DND-41 (cell line): ENCODE data around the gene IGFBP4.

Source experiments
- ATAC-seq: fragments of 200-7000 bp; cut with Tn5 transposase; 3 replicates; pipeline ENCODE4 v1.9.1; 2021; ENCODE audit warnings: low read depth; ENCODE audit not compliant: insufficient read depth
- DNase-seq: peaks from one replicate; pipeline ENCODE4 v3.0.0-alpha.2; 2020
- H2AFZ ChIP-seq: 2 replicates; pipeline ENCODE4 v1.6.0; 2012; ENCODE audit warnings: low read depth, low read length
- H3K27ac ChIP-seq: 2 replicates; pipeline ENCODE4 v1.5.1; 2012; ENCODE audit warnings: low read length, inconsistent platforms
- H3K27me3 ChIP-seq: fragments of 200-600 bp; sonication (generic); 2 replicates; pipeline ENCODE4 v1.6.0; 2012; ENCODE audit warnings: low read length, mild to moderate bottlenecking, inconsistent platforms; ENCODE audit not compliant: insufficient read depth, poor library complexity
- H3K36me3 ChIP-seq: 2 replicates; pipeline ENCODE4 v1.5.1; 2012; ENCODE audit warnings: low read length, inconsistent platforms; ENCODE audit not compliant: insufficient read depth
- H3K4me1 ChIP-seq: 2 replicates; pipeline ENCODE4 v1.5.1; 2012; ENCODE audit warnings: mild to moderate bottlenecking, low read length; ENCODE audit not compliant: insufficient read depth
- H3K4me2 ChIP-seq: 2 replicates; pipeline ENCODE4 v1.6.0; 2012; ENCODE audit warnings: mild to moderate bottlenecking, moderate library complexity, low read length, inconsistent platforms; ENCODE audit not compliant: insufficient read depth
- H3K4me3 ChIP-seq, 2 experiments: fragments of 200-600 bp in 1 of 2; shearing (Covaris generic) in 1 of 2; 2 replicates each; pipeline ENCODE4 v1.5.1; 2012 to 2016; ENCODE audit warnings: inconsistent platforms in 2 of 2, low read length in 2 of 2, mild to moderate bottlenecking in 2 of 2, low read depth in 1 of 2, moderate library complexity in 1 of 2
- H3K79me2 ChIP-seq: 2 replicates; pipeline ENCODE4 v1.6.0; 2012; ENCODE audit warnings: low read length, inconsistent platforms; ENCODE audit not compliant: insufficient read depth
- H3K9ac ChIP-seq: 2 replicates; pipeline ENCODE4 v1.6.0; 2012; ENCODE audit warnings: low read depth, mild to moderate bottlenecking, inconsistent platforms, low read length, moderate library complexity
- H3K9me3 ChIP-seq: 2 replicates; pipeline ENCODE4 v1.5.1; 2012; ENCODE audit warnings: low read length, moderate library complexity, mild to moderate bottlenecking, inconsistent platforms; ENCODE audit not compliant: insufficient read depth, severe bottlenecking
- H4K20me1 ChIP-seq: 2 replicates; pipeline ENCODE4 v1.6.0; 2012; ENCODE audit warnings: low read length; ENCODE audit not compliant: insufficient read depth
- EZH2 ChIP-seq: IDR thresholded peaks from 3 replicates; pipeline ENCODE4 v1.6.1; 2012; ENCODE audit warnings: borderline replicate concordance, low read depth, mild to moderate bottlenecking, moderate library complexity, low read length, inconsistent platforms; ENCODE audit not compliant: severe bottlenecking
- TF ChIP-seq, protein P1 (sequence below): IDR thresholded peaks from 2 replicates; pipeline ENCODE4 v1.5.1; 2012; ENCODE audit warnings: borderline replicate concordance, low read length, moderate library complexity, mild to moderate bottlenecking; ENCODE audit not compliant: poor library complexity, severe bottlenecking; ENCODE audit errors: extremely low read depth

Gene IGFBP4

DNA sequence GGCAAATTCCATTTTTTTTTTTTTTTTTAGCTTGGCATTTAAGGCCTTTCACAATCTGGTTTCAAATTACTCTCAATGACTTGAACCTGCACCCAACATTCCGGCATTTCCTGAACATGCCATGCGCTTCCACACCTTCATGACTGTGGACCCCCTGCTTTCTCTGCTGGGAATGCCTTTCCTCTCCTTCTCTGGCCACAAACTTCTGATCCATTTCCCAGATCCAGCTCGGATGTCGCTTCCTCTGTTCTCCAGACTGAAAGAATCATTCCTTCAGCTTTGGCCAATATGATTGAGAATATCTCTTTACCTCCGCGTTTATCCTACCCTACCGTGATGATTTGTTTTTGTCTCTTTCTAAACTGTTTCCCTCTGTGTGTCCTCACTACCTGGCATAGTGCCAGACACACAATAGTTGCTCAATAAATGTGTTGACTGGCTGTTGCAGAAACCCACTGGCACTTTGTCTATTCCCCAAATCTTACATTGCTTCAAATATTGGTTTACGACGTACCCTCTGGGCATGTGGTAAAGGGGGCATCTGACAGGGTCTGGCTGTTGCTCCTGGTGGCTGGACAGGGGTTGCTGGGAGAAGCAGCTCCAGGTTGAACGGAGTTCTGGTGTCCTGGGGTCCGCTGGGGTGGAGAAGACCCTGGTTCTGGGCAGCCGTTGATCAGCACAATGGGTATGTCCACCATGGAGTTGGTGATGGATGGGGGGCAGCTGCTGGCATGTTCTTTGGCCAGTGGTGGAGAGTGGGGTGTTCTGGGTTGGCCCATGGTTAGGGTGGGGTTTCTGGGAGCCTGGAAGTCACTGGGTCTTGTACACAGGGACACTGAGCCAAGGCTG is 43.5 kb downstream of the IGFBP4 start:
- Histone ChIP-seq H4K20me1 (no peaks in the 10 kb centered on the region), H3K9ac (no peak overlapping the region), H3K4me1 (peaks cover 56% of the 10 kb centered on the region), H3K4me2 (peak overlapping the region; percentile 53), H3K9me3 (no peaks in the 10 kb centered on the region), H3K79me2 (no peaks in the 10 kb centered on the region), H3K27me3 (no peaks in the 10 kb centered on the region), H3K27ac (peak overlapping the region; percentile 45), H3K4me3 (no peak overlapping the region), H2AFZ (no peak overlapping the region), H3K36me3 (no peaks in the 10 kb centered on the region)
- DNase-seq = no peak
- TF ChIP-seq, protein P1, sequence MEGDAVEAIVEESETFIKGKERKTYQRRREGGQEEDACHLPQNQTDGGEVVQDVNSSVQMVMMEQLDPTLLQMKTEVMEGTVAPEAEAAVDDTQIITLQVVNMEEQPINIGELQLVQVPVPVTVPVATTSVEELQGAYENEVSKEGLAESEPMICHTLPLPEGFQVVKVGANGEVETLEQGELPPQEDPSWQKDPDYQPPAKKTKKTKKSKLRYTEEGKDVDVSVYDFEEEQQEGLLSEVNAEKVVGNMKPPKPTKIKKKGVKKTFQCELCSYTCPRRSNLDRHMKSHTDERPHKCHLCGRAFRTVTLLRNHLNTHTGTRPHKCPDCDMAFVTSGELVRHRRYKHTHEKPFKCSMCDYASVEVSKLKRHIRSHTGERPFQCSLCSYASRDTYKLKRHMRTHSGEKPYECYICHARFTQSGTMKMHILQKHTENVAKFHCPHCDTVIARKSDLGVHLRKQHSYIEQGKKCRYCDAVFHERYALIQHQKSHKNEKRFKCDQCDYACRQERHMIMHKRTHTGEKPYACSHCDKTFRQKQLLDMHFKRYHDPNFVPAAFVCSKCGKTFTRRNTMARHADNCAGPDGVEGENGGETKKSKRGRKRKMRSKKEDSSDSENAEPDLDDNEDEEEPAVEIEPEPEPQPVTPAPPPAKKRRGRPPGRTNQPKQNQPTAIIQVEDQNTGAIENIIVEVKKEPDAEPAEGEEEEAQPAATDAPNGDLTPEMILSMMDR = no peak
- TF ChIP-seq EZH2 = no peak
- ATAC-seq = no peak

DNA sequence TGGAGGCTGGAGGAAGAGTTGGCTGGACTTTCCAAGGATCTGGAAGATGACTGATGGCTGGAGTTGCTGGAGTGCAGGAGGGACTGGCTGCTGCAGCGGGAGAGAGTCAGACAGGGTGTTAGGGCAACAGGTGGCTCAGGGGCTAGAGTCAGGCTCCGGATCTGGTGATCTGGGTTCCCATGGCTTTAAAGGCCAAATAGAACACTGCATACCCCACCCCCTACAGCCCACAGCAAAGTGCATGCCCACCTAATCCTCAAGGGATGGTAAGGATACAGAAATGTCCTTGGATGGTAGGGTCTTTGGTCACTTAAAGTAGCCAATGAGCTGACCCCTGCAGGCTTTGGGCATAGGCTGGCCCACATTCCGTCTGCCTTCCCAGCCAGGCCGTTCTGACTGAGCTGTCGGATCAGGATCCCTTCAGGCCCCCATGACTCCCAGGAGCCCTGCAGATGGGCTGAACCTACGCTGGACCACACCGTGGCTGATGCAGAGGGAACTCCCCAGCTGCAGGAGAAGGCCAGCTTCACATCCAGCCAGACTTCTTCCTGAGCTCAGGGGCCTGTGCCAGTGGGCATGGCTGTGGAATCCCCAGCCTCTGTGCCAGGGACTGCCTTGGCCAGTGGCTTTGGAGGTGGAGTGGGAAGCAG is 44.2 kb downstream of the IGFBP4 start:
- Histone ChIP-seq H3K4me3 (no peak overlapping the region), H3K79me2 (no peaks in the 10 kb centered on the region), H3K27me3 (no peaks in the 10 kb centered on the region), H3K27ac (peak overlapping the region; percentile 23; the same call in 1 of the 2 replicates), H3K9ac (no peak overlapping the region), H3K36me3 (no peaks in the 10 kb centered on the region), H4K20me1 (no peaks in the 10 kb centered on the region), H2AFZ (no peak overlapping the region), H3K9me3 (no peaks in the 10 kb centered on the region), H3K4me2 (no peak overlapping the region), H3K4me1 (peaks cover 62% of the 10 kb centered on the region)
- no peak for ATAC-seq
- TF ChIP-seq, protein P1 = no peak
- no peak for TF ChIP-seq EZH2
- no peak for DNase-seq

DNA sequence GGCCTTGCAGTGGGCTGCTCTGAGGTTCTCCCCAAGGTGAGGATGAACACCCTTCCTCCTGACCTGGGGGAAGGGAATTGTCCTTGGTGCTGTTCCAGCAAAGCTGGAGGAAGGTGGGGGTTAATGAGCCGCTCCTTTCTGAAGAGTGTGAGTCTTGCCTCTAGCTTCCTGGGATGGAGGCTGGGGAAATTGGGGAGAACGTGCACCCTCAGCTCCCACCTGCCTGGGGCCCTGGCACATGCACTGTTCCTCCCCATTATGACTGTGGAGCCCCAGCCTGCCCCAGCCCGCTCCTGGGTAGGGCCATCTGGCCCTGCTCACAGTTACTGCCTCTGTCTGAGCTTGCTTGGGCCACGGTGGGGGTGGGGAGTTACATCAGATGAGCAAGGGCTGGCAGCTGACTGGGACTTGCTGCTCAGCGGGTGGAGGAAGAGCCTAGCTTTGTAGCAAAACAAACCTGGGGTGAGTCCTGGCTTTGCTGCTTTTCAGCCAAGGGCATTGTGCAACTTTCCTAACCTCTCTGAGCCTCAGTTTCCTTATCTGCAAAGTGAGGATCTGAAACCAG is 47.1 kb downstream of the IGFBP4 start:
- H3K27me3 ChIP-seq = no peaks in the 10 kb centered on the region
- H3K4me1 ChIP-seq = peaks cover 56% of the 10 kb centered on the region
- no peak overlapping the region for H3K4me3 ChIP-seq
- DNase-seq = peak; percentile 88
- no peaks in the 10 kb centered on the region for H3K9me3 ChIP-seq
- H3K9ac ChIP-seq = peak overlapping the region; percentile 46
- H3K27ac ChIP-seq = peak overlapping the region; percentile 91
- peak overlapping the region; percentile 63 for H2AFZ ChIP-seq
- no peaks in the 10 kb centered on the region for H3K79me2 ChIP-seq
- peak; percentile 82 for ATAC-seq
- peak overlapping the region; percentile 42 for H3K4me2 ChIP-seq
- no peaks in the 10 kb centered on the region for H4K20me1 ChIP-seq
- no peaks in the 10 kb centered on the region for H3K36me3 ChIP-seq
- TF ChIP-seq, protein P1 = no peak
- no peak for TF ChIP-seq EZH2
